ENCODE results near the gene AUNIP. TPM values are rescaled to one million over a fixed set of nuclear protein-coding genes. Genes with fewer than 3 reads are reported as not detected.

Gene AUNIP
- total and polyA plus RNA-seq, 10 donors: 0.07 to 1.3 (median 0.61) TPM; not detected in 3

DNA sequence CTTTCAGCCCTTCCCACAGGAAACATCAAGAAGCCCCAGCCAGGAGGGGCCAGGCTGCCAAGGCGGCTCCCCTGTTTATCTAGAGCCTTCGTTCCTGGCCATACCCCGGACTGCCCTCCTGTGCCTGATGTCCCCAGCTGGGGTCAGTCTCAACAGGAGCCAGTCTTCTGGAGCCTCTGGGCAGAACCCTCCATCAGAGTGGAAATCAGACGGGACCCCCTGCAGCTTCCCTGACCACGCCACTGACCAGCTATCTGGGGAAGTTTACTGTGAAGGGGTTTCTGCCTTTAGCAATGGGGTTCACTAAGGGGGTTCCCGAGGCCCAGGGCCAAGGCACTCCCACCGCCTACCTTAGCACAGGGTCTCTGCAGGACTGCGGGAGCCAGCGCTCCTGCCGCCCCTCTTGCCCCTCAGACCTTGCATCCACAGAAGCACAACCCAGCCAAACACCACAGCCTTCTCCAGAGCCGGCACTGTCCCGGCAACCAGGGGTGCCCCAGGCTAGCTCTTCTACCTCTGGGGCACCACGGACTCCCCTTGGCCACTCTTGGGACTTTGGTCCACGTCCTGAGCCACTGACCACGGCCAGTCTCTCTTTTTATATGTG lies 43.0 kb downstream of the AUNIP start:
- Histone ChIP-seq H3K27me3 (replicated peaks in 1 of 7) (no peaks in the 10 kb centered on the region), H3K27ac (no peak overlapping the region), H3K4me1 (peaks cover 6 to 36% (median 24%) of the 10 kb centered on the region in 6 donors), H3K4me3 (no peak overlapping the region), H3K9me3 (no peaks in the 10 kb centered on the region), H3K36me3 (peaks cover 0 to 55% (median 34%) of the 10 kb centered on the region in 6 donors)
- intact Hi-C loops (cut with DNase I; ENCODE audit: low total_unique reads): no loop called here
- WGBS, 5 donors: 84 to 91% (median 89%) methylated on average over 10 to 15 of the region's 15 CpGs
- TF ChIP-seq POLR2AphosphoS5 (IDR thresholded peaks at IDR 0.05): peak in 1 of 3 donors; percentile 28
- TF ChIP-seq, protein P1, sequence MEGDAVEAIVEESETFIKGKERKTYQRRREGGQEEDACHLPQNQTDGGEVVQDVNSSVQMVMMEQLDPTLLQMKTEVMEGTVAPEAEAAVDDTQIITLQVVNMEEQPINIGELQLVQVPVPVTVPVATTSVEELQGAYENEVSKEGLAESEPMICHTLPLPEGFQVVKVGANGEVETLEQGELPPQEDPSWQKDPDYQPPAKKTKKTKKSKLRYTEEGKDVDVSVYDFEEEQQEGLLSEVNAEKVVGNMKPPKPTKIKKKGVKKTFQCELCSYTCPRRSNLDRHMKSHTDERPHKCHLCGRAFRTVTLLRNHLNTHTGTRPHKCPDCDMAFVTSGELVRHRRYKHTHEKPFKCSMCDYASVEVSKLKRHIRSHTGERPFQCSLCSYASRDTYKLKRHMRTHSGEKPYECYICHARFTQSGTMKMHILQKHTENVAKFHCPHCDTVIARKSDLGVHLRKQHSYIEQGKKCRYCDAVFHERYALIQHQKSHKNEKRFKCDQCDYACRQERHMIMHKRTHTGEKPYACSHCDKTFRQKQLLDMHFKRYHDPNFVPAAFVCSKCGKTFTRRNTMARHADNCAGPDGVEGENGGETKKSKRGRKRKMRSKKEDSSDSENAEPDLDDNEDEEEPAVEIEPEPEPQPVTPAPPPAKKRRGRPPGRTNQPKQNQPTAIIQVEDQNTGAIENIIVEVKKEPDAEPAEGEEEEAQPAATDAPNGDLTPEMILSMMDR (IDR thresholded peaks at IDR 0.05 in 8 of 11, conservative IDR thresholded peaks at IDR 0.05 in 3 of 11): no peak
- no peak for DNase-seq

DNA sequence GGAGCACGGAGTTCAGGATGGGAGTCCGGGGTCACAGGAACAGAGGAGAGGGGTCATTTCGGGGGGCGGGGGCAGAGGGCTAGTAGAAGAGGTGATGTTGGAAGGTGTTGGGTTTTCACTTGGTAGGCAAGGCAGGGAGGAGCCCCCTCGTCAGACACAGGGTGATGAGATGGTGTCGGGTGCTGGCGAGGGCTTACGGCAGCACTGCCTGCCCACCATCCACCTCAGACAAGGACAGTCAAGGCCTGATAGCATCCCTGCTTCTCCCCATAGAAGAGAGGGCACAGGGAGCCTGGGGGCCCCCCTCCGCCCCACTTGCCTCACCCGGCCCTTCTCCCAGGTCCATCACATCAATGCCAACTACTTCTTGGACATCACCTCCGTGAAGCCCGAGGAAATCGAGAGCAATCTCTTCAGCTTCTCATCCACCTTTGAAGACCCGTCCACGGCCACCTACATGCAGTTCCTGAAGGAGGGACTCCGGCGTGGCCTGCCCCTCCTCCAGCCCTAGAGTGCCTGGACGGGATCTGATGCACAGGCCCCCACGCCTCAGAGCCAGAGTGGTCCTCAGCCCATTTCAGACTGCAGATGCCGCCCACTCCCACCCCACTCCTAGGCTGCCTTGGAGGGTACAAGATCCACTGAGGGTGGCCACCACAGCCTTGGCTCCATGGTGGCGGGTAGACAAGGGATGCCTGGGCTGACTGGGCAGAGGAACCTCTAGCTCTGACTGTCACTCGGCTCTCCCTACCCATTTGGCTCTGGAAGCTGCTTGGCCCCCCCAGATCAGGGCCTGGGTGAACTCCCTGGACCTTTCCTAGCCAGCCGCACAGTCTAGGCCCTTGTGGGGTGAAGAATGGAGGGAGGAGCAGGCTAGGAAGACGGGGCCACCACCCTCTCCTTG lies 43.8 kb downstream of the AUNIP start:
- no peak for DNase-seq
- no peak overlapping the region for H3K4me3 ChIP-seq
- H3K9me3 ChIP-seq: no peaks in the 10 kb centered on the region
- 89 to 95% (median 90%) methylated on average over 23 to 24 of the region's 24 CpGs for WGBS, 5 donors
- peaks cover 0 to 60% (median 34%) of the 10 kb centered on the region in 6 donors for H3K36me3 ChIP-seq
- no peaks in the 10 kb centered on the region for H3K27me3 ChIP-seq (replicated peaks in 1 of 7)
- intact Hi-C loops (cut with DNase I; ENCODE audit: low total_unique reads): no loop called here
- H3K4me1 ChIP-seq: peaks cover 6 to 36% (median 25%) of the 10 kb centered on the region in 6 donors
- no peak for TF ChIP-seq POLR2A (IDR thresholded peaks at IDR 0.05)
- peak in 1 of 3 donors; percentile 12 for TF ChIP-seq POLR2AphosphoS5 (IDR thresholded peaks at IDR 0.05)
- H3K27ac ChIP-seq: no peak overlapping the region

DNA sequence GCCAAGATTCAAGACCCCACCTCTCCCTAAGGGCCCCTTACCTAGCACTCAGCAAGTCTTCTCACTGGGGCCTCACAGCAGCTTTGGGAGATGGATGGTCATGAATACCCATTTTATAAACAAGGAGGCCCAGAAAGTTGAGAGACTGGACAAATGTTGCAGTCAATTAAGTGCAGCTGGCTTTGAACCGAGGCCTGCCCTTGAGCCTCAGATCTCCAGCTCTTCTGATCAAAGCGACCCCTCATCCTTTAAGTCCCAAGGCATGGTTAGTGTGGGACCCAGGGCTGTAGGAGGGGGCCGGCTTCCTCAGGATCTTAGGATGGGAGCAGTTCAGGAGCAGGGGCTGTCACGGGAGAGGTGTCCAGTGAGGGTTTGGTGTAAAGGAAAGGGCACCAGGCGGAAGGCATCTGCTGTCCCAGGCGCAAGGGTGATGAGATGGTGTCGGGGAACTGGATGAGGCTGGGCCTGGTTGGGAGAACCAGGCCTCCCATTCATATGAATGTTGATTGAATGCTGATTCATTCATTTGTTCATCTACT lies 44.6 kb downstream of the AUNIP start:
- WGBS, 5 donors: 91 to 100% (median 93%) methylated on average over 7 of the region's 7 CpGs
- no peak for DNase-seq
- Histone ChIP-seq H3K9me3 (no peaks in the 10 kb centered on the region), H3K4me3 (no peak overlapping the region), H3K36me3 (peaks cover 0 to 68% (median 37%) of the 10 kb centered on the region in 6 donors), H3K27ac (no peak overlapping the region), H3K27me3 (replicated peaks in 1 of 7) (no peaks in the 10 kb centered on the region), H3K4me1 (peaks cover 14 to 43% (median 33%) of the 10 kb centered on the region in 6 donors)
- TF ChIP-seq, protein P1 (IDR thresholded peaks at IDR 0.05 in 8 of 11, conservative IDR thresholded peaks at IDR 0.05 in 3 of 11): no peak
- TF ChIP-seq POLR2A (IDR thresholded peaks at IDR 0.05) (no peak), POLR2AphosphoS5 (IDR thresholded peaks at IDR 0.05) (no peak)
- intact Hi-C loops (cut with DNase I; ENCODE audit: low total_unique reads): no loop called here

DNA sequence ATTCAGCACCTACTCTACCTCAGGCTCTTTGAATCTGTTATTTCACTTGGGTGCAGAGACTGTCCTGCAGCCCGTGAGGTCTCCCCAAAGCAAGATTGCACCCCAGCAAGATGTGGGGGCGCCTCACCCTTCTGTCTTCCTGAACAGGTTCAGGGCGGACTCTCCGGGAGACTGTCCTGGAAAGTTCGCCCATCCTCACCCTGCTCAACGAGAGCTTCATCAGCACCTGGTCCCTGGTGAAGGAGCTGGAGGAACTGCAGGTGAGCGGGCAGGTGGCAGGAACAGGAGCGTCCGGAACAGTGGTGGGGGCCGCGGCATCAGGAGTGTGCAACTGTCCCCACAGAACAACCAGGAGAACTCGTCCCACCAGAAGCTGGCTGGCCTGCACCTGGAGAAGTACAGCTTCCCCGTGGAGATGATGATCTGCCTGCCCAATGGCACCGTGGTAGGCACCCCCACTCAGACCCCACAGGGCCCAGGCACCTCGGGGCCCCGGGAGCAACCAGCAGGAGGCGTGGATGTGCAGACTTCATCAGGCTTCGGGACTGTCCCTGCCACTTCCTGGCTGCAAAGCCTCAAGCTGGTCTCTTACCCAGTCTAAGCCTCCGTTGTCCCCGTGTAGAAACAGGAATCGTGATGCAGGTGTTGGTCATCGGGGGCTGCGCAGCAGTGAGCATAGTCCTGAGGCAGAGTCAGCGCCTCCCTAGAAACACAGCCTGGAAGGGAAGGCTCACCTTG lies 45.4 kb downstream of the AUNIP start:
- WGBS, 5 donors: 86 to 91% (median 87%) methylated on average over 13 to 24 of the region's 24 CpGs
- Histone ChIP-seq H3K36me3 (peaks cover 0 to 75% (median 42%) of the 10 kb centered on the region in 6 donors), H3K27me3 (replicated peaks in 1 of 7) (no peaks in the 10 kb centered on the region), H3K27ac (no peak overlapping the region), H3K9me3 (no peaks in the 10 kb centered on the region), H3K4me1 (peaks cover 13 to 43% (median 35%) of the 10 kb centered on the region in 6 donors), H3K4me3 (no peak overlapping the region)
- intact Hi-C loops (cut with DNase I; ENCODE audit: low total_unique reads): no loop called here
- TF ChIP-seq, protein P1 (IDR thresholded peaks at IDR 0.05 in 8 of 11, conservative IDR thresholded peaks at IDR 0.05 in 3 of 11): no peak
- TF ChIP-seq POLR2AphosphoS5 (IDR thresholded peaks at IDR 0.05): peak in 1 of 3 donors; percentile 29
- DNase-seq: no peak
